GM18502 (cell line): Measurements from ENCODE around the gene RPL36AL.

Experiments
- ATAC-seq: cut with Tn5 transposase; IDR thresholded peaks from one replicate; pipeline ENCODE4 v1.9.1; 2021; ENCODE audit warnings: mild to moderate bottlenecking; ENCODE audit not compliant: unreplicated experiment, poor library complexity

The RPL36AL gene

DNA sequence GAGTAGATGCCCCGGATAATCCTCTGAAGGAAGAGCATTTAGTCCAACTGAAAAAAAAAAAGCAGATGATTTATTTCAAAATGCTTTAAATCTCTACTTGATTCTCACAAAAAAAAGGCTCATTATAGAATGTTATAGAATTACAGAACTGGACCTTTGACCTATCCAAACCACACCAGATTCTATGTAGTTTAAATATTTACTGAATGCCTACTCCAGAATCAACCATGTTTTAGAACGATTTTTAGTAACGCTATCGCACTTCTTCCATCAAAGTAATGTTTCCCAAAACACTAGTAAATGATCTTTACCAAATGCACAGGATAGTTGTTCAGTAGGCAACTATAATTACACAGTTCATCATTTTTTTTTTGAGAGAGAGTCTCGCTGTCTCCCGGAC is 36.8 kb downstream of the RPL36AL start:
- ATAC-seq: no peak

DNA sequence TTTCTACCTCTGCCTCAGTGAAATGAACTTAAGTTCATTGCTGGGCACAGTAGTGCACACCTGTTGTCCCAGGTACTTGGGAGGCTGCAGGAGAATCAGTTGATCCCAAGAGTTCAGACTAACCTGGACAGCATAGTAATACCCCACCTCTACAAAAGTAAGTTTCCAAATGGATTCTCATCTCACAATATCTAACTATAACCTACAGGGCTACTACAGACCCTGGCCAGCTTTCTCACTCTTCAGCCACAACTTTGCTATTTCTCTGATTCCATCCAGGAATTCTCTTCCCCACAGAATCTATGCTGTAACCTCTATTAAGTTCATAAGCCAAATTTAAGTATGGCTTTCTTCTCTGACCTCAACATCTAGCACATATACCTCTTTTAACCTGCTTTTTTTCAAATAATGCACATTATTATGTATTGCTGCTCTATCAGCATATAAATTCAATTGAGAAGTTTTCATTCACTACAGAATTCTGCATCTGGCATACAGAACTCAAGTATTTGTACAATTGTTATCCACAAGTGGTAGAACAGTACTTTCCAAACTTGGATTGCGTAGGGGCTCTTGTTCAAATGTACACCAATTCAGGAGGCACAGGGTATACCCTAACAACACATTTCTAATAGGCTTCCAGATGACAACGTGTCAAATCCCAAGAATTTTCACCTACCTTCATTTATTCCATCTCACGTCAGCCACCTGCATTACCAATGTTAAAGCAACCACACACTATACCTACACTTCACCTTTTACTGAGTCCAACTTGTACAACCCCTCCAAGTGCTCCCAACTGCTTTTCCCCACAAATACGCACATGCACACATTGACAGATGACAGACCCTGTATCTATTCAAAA is 38.1 kb downstream of the RPL36AL start:
- ATAC-seq: no peak

DNA sequence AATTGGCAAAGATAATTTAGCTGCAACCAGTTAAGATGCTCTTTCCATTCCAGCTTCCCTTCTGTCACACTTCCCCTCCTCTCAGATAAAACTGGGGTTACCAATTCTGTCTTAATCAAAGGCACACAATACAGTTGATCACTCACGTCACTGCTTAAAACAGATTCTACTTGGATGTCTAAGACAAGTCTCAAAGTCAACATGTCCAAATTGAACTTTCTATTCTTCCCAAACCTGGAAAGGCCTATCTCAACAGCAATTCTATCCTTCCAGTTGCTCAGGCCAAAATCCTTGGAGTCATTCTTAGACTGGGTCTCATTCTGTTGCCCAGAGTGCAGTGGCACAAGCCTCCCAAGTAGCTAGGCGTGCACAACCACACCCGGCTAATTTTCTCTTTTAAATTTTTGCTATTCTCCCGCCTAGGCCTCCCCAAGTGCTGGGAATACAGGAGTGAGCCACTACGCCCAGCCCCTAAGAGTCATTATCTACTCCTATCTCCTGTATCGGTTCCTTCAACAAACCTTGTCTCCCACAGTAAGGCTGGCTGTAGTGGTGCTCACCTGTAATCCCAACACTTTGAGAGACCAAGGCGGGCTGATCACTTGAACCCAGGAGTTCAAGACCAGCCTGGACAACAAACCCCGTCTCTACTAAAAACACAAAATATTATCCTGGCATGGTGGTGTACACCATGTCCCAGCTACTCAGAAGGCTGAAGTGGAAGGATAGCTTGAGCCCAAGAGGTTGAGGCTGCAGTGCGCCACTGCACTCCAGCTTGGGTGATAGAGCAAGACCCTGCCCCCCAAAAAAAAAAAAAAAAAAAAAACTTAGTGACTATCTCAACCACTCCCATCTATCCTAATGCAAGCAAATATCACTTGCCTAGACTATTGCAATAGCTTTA is 39.0 kb downstream of the RPL36AL start:
- ATAC-seq: no peak

DNA sequence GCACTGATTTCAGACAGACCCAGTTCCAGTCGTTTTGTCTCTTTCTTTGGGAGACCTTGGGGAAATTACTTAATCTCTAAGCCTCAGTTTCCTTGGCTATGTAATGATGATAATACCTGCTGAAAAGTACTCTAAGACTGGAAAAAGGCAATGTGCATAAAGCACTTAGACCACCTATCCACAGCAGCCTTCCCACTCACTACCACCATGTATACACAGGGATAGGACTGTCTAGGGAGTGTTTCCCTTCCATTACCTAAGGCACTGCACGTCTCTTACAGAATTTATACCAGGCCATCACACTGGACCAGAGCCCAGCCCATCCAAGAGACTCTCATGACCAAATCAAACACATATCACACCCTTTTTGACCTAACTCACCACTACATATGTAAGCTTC is 40.6 kb downstream of the RPL36AL start:
- ATAC-seq: no peak

DNA sequence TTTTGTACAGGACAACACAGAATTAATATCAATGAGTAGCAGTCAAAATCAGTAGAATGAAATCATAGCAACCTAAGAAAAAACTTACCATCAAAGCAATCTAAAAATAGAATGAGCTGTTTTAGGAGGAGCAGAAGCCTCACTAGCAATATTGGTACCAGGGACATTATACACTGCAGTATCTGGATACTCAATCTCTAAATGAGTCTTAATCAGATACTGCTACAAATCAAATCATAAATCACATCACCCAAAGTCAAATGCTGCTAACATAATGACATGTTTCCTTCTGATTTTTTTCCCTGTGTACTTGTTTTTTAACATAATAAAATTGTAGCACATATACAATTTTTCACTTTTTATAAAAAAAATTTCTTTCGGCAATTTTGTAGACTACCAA is 42.3 kb downstream of the RPL36AL start:
- no peak for ATAC-seq

DNA sequence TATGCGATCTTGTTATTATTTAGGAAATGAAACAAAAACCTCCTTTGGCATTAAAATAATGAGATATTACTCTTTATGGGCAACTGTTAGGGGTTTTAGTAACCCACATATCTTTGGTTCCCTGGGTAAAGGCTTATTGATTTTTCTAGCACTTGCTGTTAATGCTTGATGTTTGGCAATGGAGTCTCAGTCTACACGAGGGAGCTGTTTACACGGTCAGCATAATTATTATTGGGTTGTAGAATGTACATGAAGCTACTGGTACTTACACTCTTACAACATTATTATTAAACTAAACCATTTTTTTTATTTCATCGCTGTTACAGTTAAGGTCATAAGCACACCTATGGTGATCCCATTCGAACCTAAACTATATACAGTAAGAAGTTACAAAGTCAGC is 46.4 kb downstream of the RPL36AL start:
- ATAC-seq: no peak

DNA sequence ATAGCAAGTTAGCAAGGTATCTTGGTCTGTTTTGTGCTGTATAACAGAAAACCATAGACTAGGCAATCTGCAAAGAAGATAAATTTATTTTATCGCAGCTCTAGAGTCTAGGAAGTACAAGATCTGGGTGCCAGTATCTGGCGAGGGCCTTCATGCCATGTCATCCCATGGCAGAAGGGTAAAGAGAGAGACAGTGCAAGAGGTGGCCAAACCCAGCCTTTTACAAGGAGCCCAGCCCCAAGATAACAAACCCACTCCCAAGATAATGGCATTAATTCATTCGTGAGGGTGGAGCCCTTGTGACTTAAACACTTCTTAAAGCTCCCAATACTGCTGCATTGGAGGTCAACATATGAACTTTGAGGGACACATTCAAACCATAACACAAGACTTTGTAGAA is 51.1 kb downstream of the RPL36AL start:
- no peak for ATAC-seq
